Measurements from ENCODE around the gene GALNT15.

- TF ChIP-seq CTCF (IDR thresholded peaks at IDR 0.05) (no peak), POLR2A (IDR thresholded peaks at IDR 0.05) (no peak), EP300 (IDR thresholded peaks at IDR 0.05) (no peak)
These were observed 81.2 kb downstream of the GALNT15 start for GRCh38 chr3:16255726-16256125.

Data from tibial nerve (tissue), 4 donors.